H1 (cell line): ENCODE results near the gene SEMA4C. TPM values are rescaled to one million over a fixed set of nuclear protein-coding genes. Genes with fewer than 3 reads are reported as not detected.

Experiments used
- CTCF ChIP-seq, 3 experiments: IDR thresholded peaks; 1 replicate in 2 of 3; 2 replicates in 1 of 3; pipeline versions ENCODE4 v1.5.1 to v1.6.1; 2011; ENCODE audit warnings: low read length in 3 of 3, mild to moderate bottlenecking in 3 of 3, inconsistent platforms in 2 of 3, low read depth in 1 of 3, moderate library complexity in 1 of 3; ENCODE audit not compliant: insufficient read depth in 1 of 3; ENCODE audit errors: control extremely low read depth in 1 of 3
- KDM4A ChIP-seq: IDR thresholded peaks from one replicate; pipeline ENCODE4 v1.7.1; 2012; ENCODE audit warnings: low read depth, mild to moderate bottlenecking, moderate library complexity, low read length, inconsistent platforms; ENCODE audit not compliant: severe bottlenecking
- POLR2A ChIP-seq, 2 experiments: IDR thresholded peaks; 1 replicate in 1 of 2; 2 replicates in 1 of 2; pipeline ENCODE4 v1.6.1; 2011; ENCODE audit warnings: low read depth in 2 of 2, low read length in 2 of 2, mild to moderate bottlenecking in 2 of 2; ENCODE audit errors: control extremely low read depth in 1 of 2
- POU5F1 ChIP-seq: IDR thresholded peaks from 2 replicates; pipeline ENCODE4 v1.6.1; 2011; ENCODE audit warnings: low read depth, mild to moderate bottlenecking, low read length, moderate library complexity
- TAF7 ChIP-seq: optimal IDR thresholded peaks from 2 replicates; pipeline ENCODE3; 2011; ENCODE audit warnings: low read depth, mild to moderate bottlenecking, inconsistent platforms, low read length, moderate library complexity, borderline replicate concordance
- YY1 ChIP-seq: IDR thresholded peaks from 2 replicates; pipeline ENCODE4 v1.6.1; 2011; ENCODE audit warnings: low read depth, mild to moderate bottlenecking, low read length
- ZNF274 ChIP-seq: IDR thresholded peaks from 2 replicates; pipeline ENCODE4 v1.7.0; 2012; ENCODE audit warnings: low read length, borderline replicate concordance; ENCODE audit errors: extremely low read depth
- polyA plus RNA-seq, 7 experiments: library from polyadenylated mRNA; depleted of rRNA in 3 of 7; stranded (reverse) in 5 of 7; unstranded in 2 of 7; fragments of >200 nt in 5 of 7; fragments of 200-250 nt in 2 of 7; gene quantifications; 1 replicate in 5 of 7; 2 replicates in 1 of 7; 4 replicates in 1 of 7; pipeline versions ENCODE4 v1.2.1 to v1.2.3, GENCODE V29; 2011 to 2013; ENCODE audit warnings: missing spikeins in 2 of 7, mixed read lengths in 2 of 7
- total RNA-seq: library from RNA; stranded (reverse); fragmentation: NEBNext Ultra II Directional; extraction: Animal tissue kit (Norgen Biotek cat#: 25700); gene quantifications from 2 replicates; pipeline ENCODE4 v1.2.1, GENCODE V29; 2021

SEMA4C gene
- total and polyA plus RNA-seq, 2 of the 8 experiments (the other 6 are each of a cell fraction or from before 2014, with no cell fraction given): 47.5 to 67.3 TPM

- TF ChIP-seq CTCF (IDR thresholded peaks at IDR 0.05; ENCODE audit: control extremely low read depth in 1 of 3, insufficient read depth in 1 of 3, low read depth in 1 of 3, low read length in 3 of 3) (no peak), ZNF274 (no peak), TAF7 (no peak), POLR2A (IDR thresholded peaks at IDR 0.05; ENCODE audit: control extremely low read depth in 1 of 2, low read depth in 2 of 2, low read length in 2 of 2) (no peak), POU5F1 (no peak), KDM4A (no peak), YY1 (no peak)
- TF ChIP-seq, all 59 proteins: peak for 0
Measured at GRCh38 chr2:96819128-96819875, 50.6 kb downstream of the SEMA4C start (continued).
